ENCODE measurements around the gene ACSF3. TPM values are rescaled to one million over a fixed set of nuclear protein-coding genes. Genes with fewer than 3 reads are reported as not detected.

ACSF3 gene
- total and polyA plus RNA-seq, 4 donors = 15.3 to 27.3 (median 18.8) TPM

- no peak for TF ChIP-seq ATF3 (IDR thresholded peaks at IDR 0.05)
- no peak for TF ChIP-seq ZBTB33 (IDR thresholded peaks at IDR 0.05)
- TF ChIP-seq SP1 (IDR thresholded peaks at IDR 0.05) = no peak
Observed at GRCh38 chr16:89055894-89056555, 37.6 kb upstream of the ACSF3 start (continued).

GRCh38 chr16:89056592-89056991 is 37.1 kb upstream of the ACSF3 start:
- Histone ChIP-seq H3K4me3 (ENCODE audit: low read depth in 1 of 3, low read length in 3 of 3) (no peak overlapping the region), H3K27ac (ENCODE audit: low read depth in 1 of 2, low read length in 2 of 2) (no peak overlapping the region), H3K9ac (ENCODE audit: low read depth in 1 of 2, low read length in 2 of 2) (no peak overlapping the region), H3K36me3 (ENCODE audit: control insufficient read depth in 4 of 4, insufficient read depth in 3 of 4, low read depth in 1 of 4, low read length in 3 of 4) (no peaks in the 10 kb centered on the region), H3K9me3 (ENCODE audit: control insufficient read depth in 4 of 4, low read length in 3 of 4) (peaks cover 0 to 3% (median 0%) of the 10 kb centered on the region in 4 donors), H3K4me1 (ENCODE audit: control insufficient read depth in 4 of 4, insufficient read depth in 4 of 4, low read length in 3 of 4) (no peaks in the 10 kb centered on the region), H3K27me3 (ENCODE audit: control insufficient read depth in 4 of 4, insufficient read depth in 4 of 4, low read length in 3 of 4) (no peaks in the 10 kb centered on the region)
- TF ChIP-seq NR2F2 (IDR thresholded peaks at IDR 0.05) = no peak
- no peak for TF ChIP-seq FOXA1 (IDR thresholded peaks at IDR 0.05)
- TF ChIP-seq MAX (IDR thresholded peaks at IDR 0.05) = no peak
- TF ChIP-seq YY1 (IDR thresholded peaks at IDR 0.05) = no peak
- no peak for TF ChIP-seq GABPA (IDR thresholded peaks at IDR 0.05 in 1 of 2, conservative IDR thresholded peaks at IDR 0.05 in 1 of 2)
- TF ChIP-seq HNF4G (IDR thresholded peaks at IDR 0.05) = no peak
- no peak for TF ChIP-seq RAD21 (IDR thresholded peaks at IDR 0.05)
- TF ChIP-seq FOXA2 (IDR thresholded peaks at IDR 0.05) = no peak
- no peak for TF ChIP-seq HNF4A (conservative IDR thresholded peaks at IDR 0.05)
- TF ChIP-seq SP1 (IDR thresholded peaks at IDR 0.05) = no peak
- TF ChIP-seq REST (IDR thresholded peaks at IDR 0.05) = no peak
- TF ChIP-seq ATF3 (IDR thresholded peaks at IDR 0.05) = no peak
- DNase-seq (ENCODE audit: low spot score) = no peak
- 84% methylated on average over 11 of the region's 11 CpGs for WGBS

GRCh38 chr16:89057738-89058137 is 35.9 kb upstream of the ACSF3 start:
- Histone ChIP-seq H3K27ac (ENCODE audit: low read depth in 1 of 2, low read length in 2 of 2) (no peak overlapping the region), H3K9ac (ENCODE audit: low read depth in 1 of 2, low read length in 2 of 2) (no peak overlapping the region), H3K36me3 (ENCODE audit: control insufficient read depth in 4 of 4, insufficient read depth in 3 of 4, low read depth in 1 of 4, low read length in 3 of 4) (no peaks in the 10 kb centered on the region), H3K4me1 (ENCODE audit: control insufficient read depth in 4 of 4, insufficient read depth in 4 of 4, low read length in 3 of 4) (no peaks in the 10 kb centered on the region), H3K9me3 (ENCODE audit: control insufficient read depth in 4 of 4, low read length in 3 of 4) (peaks cover 0 to 3% (median 0%) of the 10 kb centered on the region in 4 donors), H3K27me3 (ENCODE audit: control insufficient read depth in 4 of 4, insufficient read depth in 4 of 4, low read length in 3 of 4) (no peaks in the 10 kb centered on the region), H3K4me3 (ENCODE audit: low read depth in 1 of 3, low read length in 3 of 3) (no peak overlapping the region)
- no peak for DNase-seq (ENCODE audit: low spot score)
- WGBS = 65% methylated on average over 9 of the region's 9 CpGs
- no peak for TF ChIP-seq HNF4A (conservative IDR thresholded peaks at IDR 0.05)
- TF ChIP-seq RXRA (IDR thresholded peaks at IDR 0.05) = no peak
- TF ChIP-seq ATF3 (IDR thresholded peaks at IDR 0.05) = no peak
- TF ChIP-seq MAX (IDR thresholded peaks at IDR 0.05) = no peak
- TF ChIP-seq JUND (IDR thresholded peaks at IDR 0.05) = no peak
